Measurements from ENCODE around the gene SYTL3. TPM values are rescaled to one million over a fixed set of nuclear protein-coding genes. Genes with fewer than 3 reads are reported as not detected.

The SYTL3 gene
- total and polyA plus RNA-seq, 2 of the 8 experiments (the other 6 are each of a cell fraction or from before 2014, with no cell fraction given) = 0.27 to 0.99 TPM

GRCh38 chr6:158725704-158726103, 75.8 kb downstream of the SYTL3 start:
- H2BK12ac ChIP-seq (ENCODE audit: low read depth, low read length) = no peak overlapping the region; the same call in 1 of the 2 replicates
- POLR2A ChIA-PET (ENCODE audit: partially characterized antibody) = no interaction called here
- H2AK5ac ChIP-seq (ENCODE audit: low read depth, low read length) = no peak overlapping the region
- no peaks in the 10 kb centered on the region; a peak in 1 of 4 replicates for H3K9me3 ChIP-seq (ENCODE audit: insufficient read depth in 2 of 2, low read depth in 1 of 2, low read length in 1 of 2)
- H3K36me3 ChIP-seq (ENCODE audit: control insufficient read depth in 2 of 4, insufficient read depth in 4 of 4, low read length in 3 of 4) = no peaks in the 10 kb centered on the region
- no peaks in the 10 kb centered on the region for H3K27me3 ChIP-seq (replicated peaks in 1 of 4; ENCODE audit: control insufficient read depth in 3 of 4, extremely low read depth in 1 of 4, insufficient read depth in 3 of 4, low read length in 3 of 4)
- no peaks in the 10 kb centered on the region for H3K79me2 ChIP-seq (ENCODE audit: control insufficient read depth in 1 of 2, insufficient read depth in 2 of 2, low read length in 2 of 2)
- DNase-seq (ENCODE audit: low read depth in 1 of 2, low spot score in 2 of 2) (no peak), FAIRE-seq (no peak)
- 93% methylated on average over 8 of the region's 8 CpGs; no CpG with 5 or more reads in 1 of the 2 experiments for WGBS, 2 experiments (ENCODE audit: extremely low coverage in 1 of 2, insufficient coverage in 1 of 2, insufficient read length in 1 of 2, insufficient replicate concordance in 2 of 2, low coverage in 1 of 2, low lambda C conversion rate in 2 of 2, missing lambda C conversion rate in 1 of 2)
- H3K27ac ChIP-seq (ENCODE audit: low read depth, low read length) = no peak overlapping the region
- H3K23me2 ChIP-seq (ENCODE audit: low read depth, low read length) = no peaks in the 10 kb centered on the region
- H4K5ac ChIP-seq (ENCODE audit: insufficient read length, low read depth, low read length) = no peak overlapping the region
- H3K4ac ChIP-seq (replicated peaks; ENCODE audit: insufficient read length, low read depth, low read length) = no peak overlapping the region
- CTCF ChIA-PET (ENCODE audit: partially characterized antibody) = interaction anchor here (0.8 to 1.3 kb wide), 5 partner anchors 18 to 246 kb away, joined by 3 to 5 read pairs (median 4); no protein-coding TSS in a partner anchor
- H4K20me1 ChIP-seq (replicated peaks in 1 of 2; ENCODE audit: control insufficient read depth in 1 of 2, insufficient read depth in 2 of 2, low read length in 2 of 2) = no peaks in the 10 kb centered on the region
- no peak overlapping the region for H3K14ac ChIP-seq (ENCODE audit: insufficient read length)
- H3K4me1 ChIP-seq (replicated peaks in 1 of 4; ENCODE audit: control insufficient read depth in 3 of 4, insufficient read depth in 4 of 4, low read length in 3 of 4) = no peaks in the 10 kb centered on the region
- H4K8ac ChIP-seq (ENCODE audit: extremely low read depth, insufficient read depth, low read length) = no peak overlapping the region
- no peak overlapping the region for H3K18ac ChIP-seq (ENCODE audit: extremely low read depth, low read length)
- no peaks in the 10 kb centered on the region for H3K79me1 ChIP-seq (ENCODE audit: low read depth, low read length)
- no peak overlapping the region for H2BK20ac ChIP-seq (ENCODE audit: low read length)
- H2AFZ ChIP-seq (ENCODE audit: low read length) = no peak overlapping the region
- H2BK15ac ChIP-seq (ENCODE audit: low read length) = no peak overlapping the region
- H3K23ac ChIP-seq (ENCODE audit: insufficient read length) = no peak overlapping the region
- no peak overlapping the region for H3K9ac ChIP-seq (replicated peaks in 1 of 4; ENCODE audit: extremely low read depth in 1 of 4, low read depth in 3 of 4, low read length in 3 of 4)
- no peak overlapping the region for H4K91ac ChIP-seq (replicated peaks; ENCODE audit: insufficient read length, low read length)
- H3K4me2 ChIP-seq (ENCODE audit: insufficient read depth in 1 of 2, low read depth in 2 of 2, low read length in 2 of 2) = no peak overlapping the region
- no peak overlapping the region for H3K4me3 ChIP-seq (ENCODE audit: extremely low read depth in 1 of 4, insufficient read depth in 2 of 4, low read depth in 3 of 4, low read length in 4 of 4)
- no peak overlapping the region for H2BK120ac ChIP-seq (replicated peaks; ENCODE audit: low read depth, low read length)
- no peak overlapping the region for H3K56ac ChIP-seq (replicated peaks; ENCODE audit: insufficient read length, low read depth, low read length)
- H2BK5ac ChIP-seq (ENCODE audit: low read depth, low read length) = no peak overlapping the region
- no peak for TF ChIP-seq ZNF274 (IDR thresholded peaks at IDR 0.05; ENCODE audit: borderline replicate concordance, extremely low read depth, low read length)
- no peak for TF ChIP-seq SP2 (IDR thresholded peaks at IDR 0.05; ENCODE audit: low read length)
- TF ChIP-seq YY1 (IDR thresholded peaks at IDR 0.05; ENCODE audit: low read depth, low read length) = no peak
- TF ChIP-seq GABPA (IDR thresholded peaks at IDR 0.05; ENCODE audit: borderline replicate concordance, insufficient read depth, low read length) = no peak
- no peak for TF ChIP-seq CTBP2 (IDR thresholded peaks at IDR 0.05; ENCODE audit: borderline replicate concordance, insufficient read depth, insufficient read length, low read length)
- TF ChIP-seq NANOG (IDR thresholded peaks at IDR 0.05; ENCODE audit: insufficient read depth, low read depth, low read length, poor library complexity, severe bottlenecking) = no peak
- no peak for TF ChIP-seq SIRT6 (IDR thresholded peaks at IDR 0.05; ENCODE audit: low read length)
- no peak for TF ChIP-seq CBX5 (IDR thresholded peaks at IDR 0.05; ENCODE audit: low read depth, low read length)
- TF ChIP-seq TEAD4 (IDR thresholded peaks at IDR 0.05; ENCODE audit: low read depth, low read length) = no peak
- TF ChIP-seq, protein P1, sequence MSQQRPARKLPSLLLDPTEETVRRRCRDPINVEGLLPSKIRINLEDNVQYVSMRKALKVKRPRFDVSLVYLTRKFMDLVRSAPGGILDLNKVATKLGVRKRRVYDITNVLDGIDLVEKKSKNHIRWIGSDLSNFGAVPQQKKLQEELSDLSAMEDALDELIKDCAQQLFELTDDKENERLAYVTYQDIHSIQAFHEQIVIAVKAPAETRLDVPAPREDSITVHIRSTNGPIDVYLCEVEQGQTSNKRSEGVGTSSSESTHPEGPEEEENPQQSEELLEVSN (IDR thresholded peaks at IDR 0.05) = no peak
- no peak for TF ChIP-seq RXRA (IDR thresholded peaks at IDR 0.05; ENCODE audit: insufficient read depth, low read depth, low read length)
- TF ChIP-seq CEBPB (IDR thresholded peaks at IDR 0.05; ENCODE audit: low read depth, low read length) = no peak
- TF ChIP-seq CBX8 (IDR thresholded peaks at IDR 0.05; ENCODE audit: borderline replicate concordance, low read depth, low read length) = no peak
